OCI-LY1 (cell line): Measurements from ENCODE around the gene TRRAP.

Source experiments
- EZH2 ChIP-seq: fragments of 200-600 bp; sonication (generic), shearing (Covaris generic); IDR thresholded peaks from 2 replicates; pipeline ENCODE4 v1.8.0; 2017; ENCODE audit warnings: borderline replicate concordance, mixed run types, mild to moderate bottlenecking, antibody characterized with exemption, low read length, moderate library complexity, mixed read lengths
- TF ChIP-seq, protein P1 (sequence below): fragments of 200-600 bp; sonication (generic), shearing (Covaris generic); IDR thresholded peaks from 2 replicates; pipeline ENCODE4 v1.5.1; 2017; ENCODE audit warnings: mild to moderate bottlenecking, antibody characterized with exemption, low read length, moderate library complexity, mixed read lengths

DNA sequence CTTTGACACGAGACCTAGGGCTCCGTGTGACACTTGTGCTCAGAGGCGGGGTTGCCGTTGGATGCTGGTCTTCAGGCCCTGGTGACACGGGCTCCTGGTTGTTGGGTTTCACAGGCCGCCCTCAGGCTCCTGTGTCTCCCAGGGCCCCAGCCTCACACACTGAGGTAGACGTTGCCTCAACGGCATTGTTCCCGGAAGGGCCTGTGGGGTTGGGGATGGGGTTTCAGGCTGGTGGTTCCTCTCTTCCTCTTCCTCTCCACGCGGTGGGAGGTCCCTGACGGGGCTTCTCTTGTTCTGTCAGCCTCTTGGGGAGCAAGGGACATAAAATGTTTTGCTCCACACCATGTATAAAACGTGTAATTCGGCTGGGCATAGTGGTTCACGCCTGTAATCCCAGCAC, 125.1 kb downstream of the TRRAP start:
- no peak for TF ChIP-seq EZH2
- TF ChIP-seq, protein P1, sequence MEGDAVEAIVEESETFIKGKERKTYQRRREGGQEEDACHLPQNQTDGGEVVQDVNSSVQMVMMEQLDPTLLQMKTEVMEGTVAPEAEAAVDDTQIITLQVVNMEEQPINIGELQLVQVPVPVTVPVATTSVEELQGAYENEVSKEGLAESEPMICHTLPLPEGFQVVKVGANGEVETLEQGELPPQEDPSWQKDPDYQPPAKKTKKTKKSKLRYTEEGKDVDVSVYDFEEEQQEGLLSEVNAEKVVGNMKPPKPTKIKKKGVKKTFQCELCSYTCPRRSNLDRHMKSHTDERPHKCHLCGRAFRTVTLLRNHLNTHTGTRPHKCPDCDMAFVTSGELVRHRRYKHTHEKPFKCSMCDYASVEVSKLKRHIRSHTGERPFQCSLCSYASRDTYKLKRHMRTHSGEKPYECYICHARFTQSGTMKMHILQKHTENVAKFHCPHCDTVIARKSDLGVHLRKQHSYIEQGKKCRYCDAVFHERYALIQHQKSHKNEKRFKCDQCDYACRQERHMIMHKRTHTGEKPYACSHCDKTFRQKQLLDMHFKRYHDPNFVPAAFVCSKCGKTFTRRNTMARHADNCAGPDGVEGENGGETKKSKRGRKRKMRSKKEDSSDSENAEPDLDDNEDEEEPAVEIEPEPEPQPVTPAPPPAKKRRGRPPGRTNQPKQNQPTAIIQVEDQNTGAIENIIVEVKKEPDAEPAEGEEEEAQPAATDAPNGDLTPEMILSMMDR: no peak
